ENCODE data around the gene HSP90AA1. TPM values are rescaled to one million over a fixed set of nuclear protein-coding genes. Genes with fewer than 3 reads are reported as not detected.
A peak's percentile ranks its signal among the peaks of the same experiment; 100 is the strongest.
"Not testable (repeated sequence)": the region's sequence is repeated elsewhere in the genome, so short reads cannot be mapped to it uniquely, and the experiment has no call there.

The HSP90AA1 gene
- polyA plus RNA-seq, 2 donors, result 132 to 194 TPM

DNA sequence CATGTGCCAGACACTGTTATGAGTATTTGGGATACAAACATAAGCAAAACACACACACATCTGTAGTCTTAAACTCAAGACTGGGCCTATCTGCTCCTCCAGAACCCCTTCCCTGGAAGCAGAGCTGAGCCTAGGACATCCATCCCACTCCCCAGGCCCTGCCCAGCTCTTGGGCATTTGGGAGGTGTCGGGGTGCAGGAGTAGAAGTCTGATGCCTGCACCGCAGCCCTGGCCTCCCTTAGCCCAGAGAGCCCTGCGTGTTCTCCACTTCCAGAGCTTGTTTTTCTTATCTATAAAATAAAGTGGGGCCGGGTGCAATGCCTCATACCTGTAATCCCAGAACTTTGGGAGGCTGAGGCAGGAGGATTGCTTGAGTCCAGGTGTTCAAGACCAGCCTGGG, 11.7 kb downstream of the HSP90AA1 start:
- WGBS, 2 donors, result 93 to 95% methylated on average over 4 of the region's 4 CpGs
- peaks cover 2 to 7% of the 10 kb centered on the region in 2 donors for H3K36me3 ChIP-seq (ENCODE audit: control insufficient read depth in 2 of 2, insufficient read depth in 2 of 2, low read length in 1 of 2)
- H3K9me3 ChIP-seq (ENCODE audit: control insufficient read depth in 2 of 2, insufficient read depth in 1 of 2, low read depth in 1 of 2, low read length in 1 of 2), result no peaks in the 10 kb centered on the region
- H3K4me1 ChIP-seq (ENCODE audit: control insufficient read depth in 2 of 2, insufficient read depth in 2 of 2, low read length in 1 of 2), result no peaks in the 10 kb centered on the region
- H3K4me3 ChIP-seq (ENCODE audit: low read depth in 1 of 2, low read length in 2 of 2), result no peak overlapping the region
- H3K27ac ChIP-seq (ENCODE audit: low read depth in 2 of 2, low read length in 1 of 2), result no peak overlapping the region
- H3K27me3 ChIP-seq (ENCODE audit: control insufficient read depth in 1 of 2, insufficient read depth in 2 of 2, low read length in 2 of 2), result no peaks in the 10 kb centered on the region

DNA sequence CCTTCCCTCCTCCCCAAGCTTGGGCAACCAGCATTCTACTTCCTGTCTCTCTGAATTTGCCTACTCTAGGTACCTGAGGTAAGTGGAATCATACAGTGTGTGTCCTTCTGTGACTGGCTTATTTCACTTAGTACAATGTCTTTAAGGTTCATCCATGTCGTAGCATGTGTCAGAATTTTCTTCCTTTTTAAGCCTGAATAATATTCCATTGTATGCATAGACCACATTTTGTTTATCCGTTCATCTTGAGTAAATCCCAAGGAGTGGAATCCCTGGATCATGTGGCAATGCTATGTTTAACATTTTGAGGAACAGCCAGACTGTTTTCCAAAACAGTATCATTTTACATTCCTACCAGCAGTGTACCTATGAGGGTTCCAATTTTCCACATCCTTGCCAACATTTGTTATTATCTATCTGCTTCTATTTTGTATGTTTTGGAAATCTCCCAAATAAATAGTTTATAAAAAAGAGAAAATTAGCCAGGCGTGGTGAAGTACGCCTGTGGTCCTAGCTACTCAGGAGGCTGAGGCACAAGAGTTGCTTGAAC, 12.4 kb downstream of the HSP90AA1 start:
- WGBS, 2 donors, result 85 to 92% methylated on average over 4 of the region's 4 CpGs
- Histone ChIP-seq H3K27me3 (ENCODE audit: control insufficient read depth in 1 of 2, insufficient read depth in 2 of 2, low read length in 2 of 2) (no peaks in the 10 kb centered on the region), H3K4me1 (ENCODE audit: control insufficient read depth in 2 of 2, insufficient read depth in 2 of 2, low read length in 1 of 2) (no peaks in the 10 kb centered on the region), H3K36me3 (ENCODE audit: control insufficient read depth in 2 of 2, insufficient read depth in 2 of 2, low read length in 1 of 2) (peaks cover 0 to 3% of the 10 kb centered on the region in 2 donors), H3K27ac (ENCODE audit: low read depth in 2 of 2, low read length in 1 of 2) (no peak overlapping the region), H3K4me3 (ENCODE audit: low read depth in 1 of 2, low read length in 2 of 2) (no peak overlapping the region), H3K9me3 (ENCODE audit: control insufficient read depth in 2 of 2, insufficient read depth in 1 of 2, low read depth in 1 of 2, low read length in 1 of 2) (no peaks in the 10 kb centered on the region)

DNA sequence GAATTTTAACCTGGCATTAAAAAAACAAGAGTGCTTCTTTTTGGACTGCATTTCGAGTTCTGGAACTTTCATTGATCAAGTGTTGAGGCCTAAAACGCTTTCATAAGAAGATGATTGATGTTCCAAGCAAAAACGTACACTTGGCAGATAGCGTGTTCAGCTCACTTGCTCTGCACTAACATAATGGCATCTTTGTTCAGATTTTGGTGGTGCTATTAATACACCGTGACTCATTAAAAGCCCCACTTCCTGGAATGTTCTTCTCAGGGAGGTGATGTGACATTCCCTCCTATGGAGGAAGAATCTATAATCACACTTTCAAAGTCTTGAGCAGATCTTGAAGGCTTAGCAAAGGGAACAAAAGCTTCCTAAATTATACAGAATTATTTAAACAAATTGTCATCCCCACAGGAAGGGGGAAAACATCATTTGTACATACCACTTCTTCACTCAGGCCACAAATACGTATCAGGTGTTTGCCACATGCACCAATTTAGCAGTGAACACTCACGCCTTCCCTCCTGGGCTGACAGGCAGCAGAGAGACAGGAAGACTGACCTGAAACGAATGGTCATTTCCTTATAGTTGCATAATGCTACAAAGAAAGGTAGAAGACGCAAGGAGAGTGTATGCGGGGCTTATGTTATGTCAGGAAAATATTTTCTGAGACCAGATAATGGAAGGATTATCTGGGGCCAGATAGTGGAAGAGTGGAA, 15.4 kb downstream of the HSP90AA1 start:
- Histone ChIP-seq H3K4me3 (ENCODE audit: low read depth in 1 of 2, low read length in 2 of 2) (no peak overlapping the region), H3K36me3 (ENCODE audit: control insufficient read depth in 2 of 2, insufficient read depth in 2 of 2, low read length in 1 of 2) (no peaks in the 10 kb centered on the region), H3K27me3 (ENCODE audit: control insufficient read depth in 1 of 2, insufficient read depth in 2 of 2, low read length in 2 of 2) (no peaks in the 10 kb centered on the region), H3K4me1 (ENCODE audit: control insufficient read depth in 2 of 2, insufficient read depth in 2 of 2, low read length in 1 of 2) (no peaks in the 10 kb centered on the region), H3K9me3 (ENCODE audit: control insufficient read depth in 2 of 2, insufficient read depth in 1 of 2, low read depth in 1 of 2, low read length in 1 of 2) (no peaks in the 10 kb centered on the region), H3K27ac (ENCODE audit: low read depth in 2 of 2, low read length in 1 of 2) (peak overlapping the region in 1 of 2 donors; percentile 44)
- 42 to 45% methylated on average over 10 of the region's 10 CpGs for WGBS, 2 donors

DNA sequence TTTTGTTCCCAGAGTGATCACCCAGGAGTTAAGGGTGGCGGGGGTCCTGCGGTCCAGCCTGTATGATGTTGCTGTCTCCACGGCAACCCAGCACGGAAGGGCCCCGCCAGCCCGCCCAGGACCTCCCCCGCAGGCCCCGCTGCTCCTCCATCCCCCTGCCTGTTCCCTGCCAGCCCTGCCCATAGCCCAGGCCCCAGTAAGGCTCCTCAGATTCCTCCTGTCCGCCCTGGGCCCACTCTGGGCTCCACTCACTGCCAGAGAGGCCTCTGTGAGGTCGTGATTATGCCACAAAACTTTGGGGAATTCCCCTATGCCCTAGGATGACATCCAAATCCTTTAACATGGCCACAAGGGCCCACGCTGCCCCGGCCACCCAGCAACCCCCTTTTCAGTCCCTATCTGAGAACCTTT, 20.8 kb downstream of the HSP90AA1 start:
- Histone ChIP-seq H3K27ac (ENCODE audit: low read depth in 2 of 2, low read length in 1 of 2) (no peak overlapping the region), H3K36me3 (ENCODE audit: control insufficient read depth in 2 of 2, insufficient read depth in 2 of 2, low read length in 1 of 2) (no peaks in the 10 kb centered on the region), H3K27me3 (ENCODE audit: control insufficient read depth in 1 of 2, insufficient read depth in 2 of 2, low read length in 2 of 2) (no peaks in the 10 kb centered on the region), H3K4me3 (ENCODE audit: low read depth in 1 of 2, low read length in 2 of 2) (no peak overlapping the region), H3K4me1 (ENCODE audit: control insufficient read depth in 2 of 2, insufficient read depth in 2 of 2, low read length in 1 of 2) (peaks cover 0 to 4% of the 10 kb centered on the region in 2 donors), H3K9me3 (ENCODE audit: control insufficient read depth in 2 of 2, insufficient read depth in 1 of 2, low read depth in 1 of 2, low read length in 1 of 2) (no peaks in the 10 kb centered on the region)
- WGBS, 2 donors, result 82 to 86% methylated on average over 12 of the region's 12 CpGs

DNA sequence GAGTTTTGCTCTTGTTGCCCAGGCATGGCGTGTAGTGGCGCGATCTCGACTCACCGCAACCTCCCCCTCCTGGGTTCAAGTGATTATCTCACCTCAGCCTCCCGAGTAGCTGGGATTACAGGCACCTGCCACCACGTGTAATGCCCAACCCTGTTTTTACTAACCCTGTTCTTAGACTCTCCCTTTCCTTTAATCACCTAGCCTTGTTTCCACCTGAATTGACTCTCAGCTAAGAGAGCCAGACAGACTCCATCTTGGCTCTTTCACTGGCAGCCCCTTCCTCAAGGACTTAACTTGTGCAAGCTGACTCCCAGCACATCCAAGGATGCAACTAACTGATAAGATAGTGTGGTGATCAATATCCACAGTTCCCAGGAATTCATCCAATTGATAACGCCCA, 22.3 kb downstream of the HSP90AA1 start:
- WGBS, 2 donors, result 74% methylated on average over 8 of the region's 8 CpGs
- not testable (repeated sequence) for H3K4me3 ChIP-seq (ENCODE audit: low read depth in 1 of 2, low read length in 2 of 2); H3K27ac ChIP-seq (ENCODE audit: low read depth in 2 of 2, low read length in 1 of 2); H3K27me3 ChIP-seq (ENCODE audit: control insufficient read depth in 1 of 2, insufficient read depth in 2 of 2, low read length in 2 of 2); H3K9me3 ChIP-seq (ENCODE audit: control insufficient read depth in 2 of 2, insufficient read depth in 1 of 2, low read depth in 1 of 2, low read length in 1 of 2); H3K4me1 ChIP-seq (ENCODE audit: control insufficient read depth in 2 of 2, insufficient read depth in 2 of 2, low read length in 1 of 2); H3K36me3 ChIP-seq (ENCODE audit: control insufficient read depth in 2 of 2, insufficient read depth in 2 of 2, low read length in 1 of 2)

DNA sequence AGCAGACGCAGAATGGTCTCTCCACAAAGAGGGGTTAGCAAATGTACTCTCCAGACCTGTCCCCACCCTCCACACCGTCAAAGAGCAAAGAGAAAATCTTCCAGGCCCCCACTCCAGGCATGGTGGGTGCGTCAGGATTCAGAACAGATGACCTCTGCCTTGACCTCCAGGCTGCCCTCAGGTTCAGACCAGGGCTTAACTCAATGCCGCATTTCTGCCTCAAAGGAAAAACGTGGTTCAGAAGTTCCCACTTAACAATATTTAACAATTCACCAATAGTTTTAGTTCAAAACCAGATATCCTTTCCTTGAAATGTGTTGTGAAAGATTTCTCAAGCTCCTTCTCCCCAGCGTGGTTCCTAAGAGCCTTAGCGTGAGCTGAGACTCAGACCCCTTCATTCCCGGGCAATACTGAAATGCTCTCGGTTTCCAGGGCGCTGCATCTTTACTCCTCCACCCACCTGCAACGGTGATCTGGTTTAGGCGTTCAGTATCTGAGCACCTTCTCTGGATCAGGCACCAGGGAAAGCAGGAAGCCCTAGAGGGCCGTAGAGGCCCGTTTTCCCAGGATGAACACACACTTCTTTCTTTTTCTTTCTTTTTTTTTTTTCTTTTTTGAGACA, 22.9 kb downstream of the HSP90AA1 start:
- H3K4me1 ChIP-seq (ENCODE audit: control insufficient read depth in 2 of 2, insufficient read depth in 2 of 2, low read length in 1 of 2), result peaks cover 0 to 4% of the 10 kb centered on the region in 2 donors
- no peaks in the 10 kb centered on the region for H3K36me3 ChIP-seq (ENCODE audit: control insufficient read depth in 2 of 2, insufficient read depth in 2 of 2, low read length in 1 of 2)
- no peaks in the 10 kb centered on the region for H3K9me3 ChIP-seq (ENCODE audit: control insufficient read depth in 2 of 2, insufficient read depth in 1 of 2, low read depth in 1 of 2, low read length in 1 of 2)
- 72 to 73% methylated on average over 14 of the region's 14 CpGs for WGBS, 2 donors
- no peak overlapping the region for H3K4me3 ChIP-seq (ENCODE audit: low read depth in 1 of 2, low read length in 2 of 2)
- H3K27ac ChIP-seq (ENCODE audit: low read depth in 2 of 2, low read length in 1 of 2), result peak overlapping the region in 1 of 2 donors; percentile 29
- H3K27me3 ChIP-seq (ENCODE audit: control insufficient read depth in 1 of 2, insufficient read depth in 2 of 2, low read length in 2 of 2), result no peaks in the 10 kb centered on the region

DNA sequence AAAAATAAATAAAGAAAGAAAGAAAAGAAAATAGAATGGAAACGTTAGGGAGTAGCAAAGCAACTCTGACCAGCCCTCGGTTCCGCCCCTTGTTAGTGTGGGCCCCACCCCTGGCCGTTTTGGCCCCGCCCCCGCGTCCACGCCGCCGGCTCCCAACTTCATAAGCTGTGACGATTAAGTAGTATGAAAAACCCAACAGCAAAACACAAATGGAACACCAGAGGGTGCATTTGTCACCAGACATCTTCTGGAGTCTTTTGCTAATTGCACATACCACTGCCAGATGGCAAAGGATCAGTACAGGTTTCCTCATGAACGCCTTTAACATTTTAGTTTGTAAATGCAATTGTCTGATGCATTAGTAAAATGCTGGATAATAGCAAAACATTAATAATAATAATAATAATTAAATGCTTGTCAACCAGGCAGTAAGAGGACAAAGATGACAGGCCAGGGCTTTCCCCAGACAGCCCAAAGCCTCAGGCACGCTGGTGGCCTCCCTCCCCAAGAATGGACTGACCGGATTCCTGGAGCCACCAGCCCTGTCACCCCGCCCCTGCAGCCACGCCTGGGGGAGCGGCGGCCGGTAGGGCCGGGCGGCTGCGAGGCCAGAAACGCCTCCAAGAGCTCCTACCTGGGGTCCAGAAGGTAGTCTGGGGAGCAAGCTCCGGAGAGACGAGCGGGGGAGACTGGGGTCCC, 23.6 kb downstream of the HSP90AA1 start:
- peaks cover 0 to 4% of the 10 kb centered on the region in 2 donors for H3K4me1 ChIP-seq (ENCODE audit: control insufficient read depth in 2 of 2, insufficient read depth in 2 of 2, low read length in 1 of 2)
- no peaks in the 10 kb centered on the region for H3K27me3 ChIP-seq (ENCODE audit: control insufficient read depth in 1 of 2, insufficient read depth in 2 of 2, low read length in 2 of 2)
- peak overlapping the region; percentile 41 to 46 for H3K27ac ChIP-seq (ENCODE audit: low read depth in 2 of 2, low read length in 1 of 2)
- 15 to 18% methylated on average over 26 of the region's 26 CpGs for WGBS, 2 donors
- no peaks in the 10 kb centered on the region for H3K36me3 ChIP-seq (ENCODE audit: control insufficient read depth in 2 of 2, insufficient read depth in 2 of 2, low read length in 1 of 2)
- H3K4me3 ChIP-seq (ENCODE audit: low read depth in 1 of 2, low read length in 2 of 2), result no peak overlapping the region
- H3K9me3 ChIP-seq (ENCODE audit: control insufficient read depth in 2 of 2, insufficient read depth in 1 of 2, low read depth in 1 of 2, low read length in 1 of 2), result no peaks in the 10 kb centered on the region

DNA sequence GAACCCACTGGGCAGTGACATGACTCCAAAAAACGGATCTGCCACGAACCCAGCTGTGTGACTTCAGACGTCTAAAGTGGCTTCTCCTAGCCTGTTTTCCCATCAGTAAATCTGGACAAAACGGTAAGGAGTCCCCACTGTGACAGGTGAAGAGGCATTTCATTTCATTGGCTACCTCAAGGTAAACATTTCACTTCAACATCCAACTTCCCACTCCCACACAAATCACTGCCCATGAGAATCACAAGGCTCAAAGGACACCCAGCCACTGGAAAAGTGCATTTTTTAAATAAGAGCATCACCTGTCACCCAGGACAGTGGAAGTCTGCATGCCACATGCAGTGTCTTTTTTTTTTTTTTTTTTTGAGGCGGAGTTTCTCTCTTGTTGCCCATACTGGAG, 27.9 kb downstream of the HSP90AA1 start:
- 61 to 65% methylated on average over 5 of the region's 5 CpGs for WGBS, 2 donors
- Histone ChIP-seq H3K36me3 (ENCODE audit: control insufficient read depth in 2 of 2, insufficient read depth in 2 of 2, low read length in 1 of 2) (no peaks in the 10 kb centered on the region), H3K4me3 (ENCODE audit: low read depth in 1 of 2, low read length in 2 of 2) (no peak overlapping the region)

DNA sequence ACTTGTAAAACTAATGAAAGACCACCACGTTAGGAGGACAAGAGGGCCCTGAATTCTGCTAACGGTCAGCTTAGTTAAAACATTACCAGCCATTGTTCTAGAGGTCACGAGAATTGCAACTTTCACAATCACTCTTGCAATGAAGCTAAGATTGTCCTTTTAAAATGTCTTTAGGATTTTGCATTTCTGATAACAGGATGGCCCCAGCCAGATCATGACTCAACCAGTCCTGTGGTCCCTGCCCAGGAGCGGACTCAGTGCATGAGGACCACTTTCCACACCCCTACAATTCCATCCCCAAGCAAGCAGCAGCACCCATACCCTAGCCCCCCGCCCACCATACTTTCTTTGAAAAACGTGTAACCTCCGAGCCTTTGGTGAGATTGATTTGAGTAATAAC, 28.7 kb downstream of the HSP90AA1 start:
- no peak overlapping the region for H3K4me3 ChIP-seq (ENCODE audit: low read depth in 1 of 2, low read length in 2 of 2)
- WGBS, 2 donors, result 70 to 71% methylated on average over 7 of the region's 7 CpGs
- no peaks in the 10 kb centered on the region for H3K36me3 ChIP-seq (ENCODE audit: control insufficient read depth in 2 of 2, insufficient read depth in 2 of 2, low read length in 1 of 2)
- no peaks in the 10 kb centered on the region for H3K9me3 ChIP-seq (ENCODE audit: control insufficient read depth in 2 of 2, insufficient read depth in 1 of 2, low read depth in 1 of 2, low read length in 1 of 2)
- H3K27me3 ChIP-seq (ENCODE audit: control insufficient read depth in 1 of 2, insufficient read depth in 2 of 2, low read length in 2 of 2), result no peaks in the 10 kb centered on the region
- H3K27ac ChIP-seq (ENCODE audit: low read depth in 2 of 2, low read length in 1 of 2), result no peak overlapping the region
- H3K4me1 ChIP-seq (ENCODE audit: control insufficient read depth in 2 of 2, insufficient read depth in 2 of 2, low read length in 1 of 2), result peaks cover 0 to 3% of the 10 kb centered on the region in 2 donors

More for the DNA sequence above, 27.9 kb downstream of the HSP90AA1 start:
- no peaks in the 10 kb centered on the region for H3K27me3 ChIP-seq (ENCODE audit: control insufficient read depth in 1 of 2, insufficient read depth in 2 of 2, low read length in 2 of 2)
- H3K9me3 ChIP-seq (ENCODE audit: control insufficient read depth in 2 of 2, insufficient read depth in 1 of 2, low read depth in 1 of 2, low read length in 1 of 2), result no peaks in the 10 kb centered on the region
- H3K4me1 ChIP-seq (ENCODE audit: control insufficient read depth in 2 of 2, insufficient read depth in 2 of 2, low read length in 1 of 2), result peaks cover 0 to 7% of the 10 kb centered on the region in 2 donors
- no peak overlapping the region for H3K27ac ChIP-seq (ENCODE audit: low read depth in 2 of 2, low read length in 1 of 2)

Measured in esophagus (tissue), 2 donors.